RPMI7951 (cell line): Measurements from ENCODE around the gene YPEL1. TPM values are rescaled to one million over a fixed set of nuclear protein-coding genes. Genes with fewer than 3 reads are reported as not detected.
"Not testable (repeated sequence)": the region's sequence is repeated elsewhere in the genome, so short reads cannot be mapped to it uniquely, and the experiment has no call there.

Experiments used
- DNase-seq: peaks from one replicate; pipeline ENCODE4 v3.0.0-alpha.2; 2012; ENCODE audit warnings: low read depth
- total RNA-seq: library from RNA; depleted of rRNA; stranded (reverse); fragments of >200 nt; shearing (Covaris generic); gene quantifications from 2 replicates; pipeline ENCODE4 v1.2.3, GENCODE V29; 2014

YPEL1 gene
- total RNA-seq, 1 experiment from 2014 or later = 1.8 TPM

DNA sequence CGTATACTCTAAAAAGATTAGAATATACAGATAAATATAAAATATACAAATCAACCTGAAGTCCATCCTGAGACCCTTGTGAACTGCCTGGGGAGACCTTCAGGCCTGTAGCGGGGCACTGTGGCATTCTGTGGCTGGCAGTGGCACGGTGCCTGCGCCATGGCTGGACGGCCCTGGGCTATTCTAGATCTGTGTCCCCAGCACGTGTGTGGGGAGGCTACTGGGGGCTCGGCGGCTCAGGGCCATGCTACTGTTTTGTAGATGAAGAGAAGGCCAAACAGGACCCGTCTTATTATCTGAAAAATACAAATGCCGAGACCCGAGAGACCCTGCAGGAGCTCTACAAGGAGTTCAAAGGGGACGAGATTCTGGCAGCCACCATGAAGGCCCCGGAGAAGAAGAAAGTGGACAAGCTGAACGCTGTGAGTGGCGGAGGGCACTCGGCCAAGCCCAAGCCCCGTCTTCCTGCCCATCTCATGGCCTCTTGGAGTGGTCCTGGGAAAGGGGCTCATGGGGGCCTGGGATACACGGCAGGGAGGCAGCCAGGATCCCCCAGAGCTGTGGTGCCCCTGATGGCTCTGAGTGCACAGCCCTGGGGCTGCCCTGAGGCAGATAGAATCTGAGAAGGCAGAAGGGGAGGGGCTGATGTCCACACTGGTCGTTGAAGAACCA lies 51.0 kb downstream of the YPEL1 start:
- no peak for DNase-seq

DNA sequence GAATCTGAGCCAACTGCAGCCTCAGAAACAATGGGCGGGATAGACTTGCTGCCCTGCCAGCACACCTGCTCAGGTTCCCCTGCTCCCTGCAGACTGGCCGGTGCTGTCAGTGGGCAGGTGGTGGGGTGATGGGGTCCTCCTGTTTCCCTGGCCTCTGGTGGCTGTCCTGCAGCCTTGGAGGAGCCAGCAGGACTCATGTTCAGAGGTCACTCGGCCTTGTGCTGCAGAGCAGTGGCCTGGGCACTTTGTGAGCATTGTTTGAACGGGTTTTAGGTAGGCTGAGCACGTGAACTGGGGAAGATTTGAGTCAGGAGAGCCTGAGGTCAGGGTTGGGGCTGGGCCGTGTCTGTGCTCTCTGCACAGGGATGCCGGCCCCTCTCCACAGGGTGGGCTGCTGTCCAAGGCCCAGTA lies 52.2 kb downstream of the YPEL1 start:
- DNase-seq = no peak

DNA sequence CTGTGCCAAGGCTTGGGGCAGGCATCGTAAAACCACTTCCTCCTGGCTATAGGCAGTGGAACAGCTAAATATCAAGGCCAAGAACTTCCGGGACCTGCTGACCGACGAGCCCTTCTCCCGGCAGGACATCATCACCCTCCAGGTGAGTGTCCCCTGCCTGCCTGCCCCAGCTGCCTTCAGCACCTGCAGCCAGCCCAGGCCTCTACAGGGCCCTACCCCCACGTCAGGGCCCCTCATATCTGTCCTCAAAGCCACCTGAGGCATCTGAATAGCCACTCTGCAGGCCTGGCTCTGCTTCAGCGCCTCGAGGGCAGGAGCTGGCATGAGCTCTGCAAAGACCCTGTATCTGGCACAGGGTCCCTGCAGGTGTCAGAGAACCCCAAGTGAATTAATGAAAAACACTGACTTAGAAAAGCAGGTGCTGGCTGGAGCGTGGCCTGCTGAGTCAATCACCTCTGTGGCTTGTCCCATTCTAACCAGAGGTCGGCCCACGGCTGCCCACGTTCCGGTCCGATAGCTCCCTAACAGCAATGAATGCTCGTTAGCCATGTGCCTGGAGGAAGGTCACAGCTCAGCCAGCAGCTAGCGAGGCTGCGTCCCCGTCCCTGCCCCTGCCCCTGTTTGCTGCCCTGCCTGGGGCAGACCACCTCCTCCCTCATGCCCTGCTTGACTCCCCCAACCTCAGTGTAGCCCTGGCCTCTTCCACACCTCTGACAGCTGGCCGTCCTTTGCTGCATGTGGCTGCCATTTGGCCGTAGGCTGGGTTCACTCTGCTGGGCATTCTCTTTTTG lies 53.0 kb downstream of the YPEL1 start:
- DNase-seq = no peak

DNA sequence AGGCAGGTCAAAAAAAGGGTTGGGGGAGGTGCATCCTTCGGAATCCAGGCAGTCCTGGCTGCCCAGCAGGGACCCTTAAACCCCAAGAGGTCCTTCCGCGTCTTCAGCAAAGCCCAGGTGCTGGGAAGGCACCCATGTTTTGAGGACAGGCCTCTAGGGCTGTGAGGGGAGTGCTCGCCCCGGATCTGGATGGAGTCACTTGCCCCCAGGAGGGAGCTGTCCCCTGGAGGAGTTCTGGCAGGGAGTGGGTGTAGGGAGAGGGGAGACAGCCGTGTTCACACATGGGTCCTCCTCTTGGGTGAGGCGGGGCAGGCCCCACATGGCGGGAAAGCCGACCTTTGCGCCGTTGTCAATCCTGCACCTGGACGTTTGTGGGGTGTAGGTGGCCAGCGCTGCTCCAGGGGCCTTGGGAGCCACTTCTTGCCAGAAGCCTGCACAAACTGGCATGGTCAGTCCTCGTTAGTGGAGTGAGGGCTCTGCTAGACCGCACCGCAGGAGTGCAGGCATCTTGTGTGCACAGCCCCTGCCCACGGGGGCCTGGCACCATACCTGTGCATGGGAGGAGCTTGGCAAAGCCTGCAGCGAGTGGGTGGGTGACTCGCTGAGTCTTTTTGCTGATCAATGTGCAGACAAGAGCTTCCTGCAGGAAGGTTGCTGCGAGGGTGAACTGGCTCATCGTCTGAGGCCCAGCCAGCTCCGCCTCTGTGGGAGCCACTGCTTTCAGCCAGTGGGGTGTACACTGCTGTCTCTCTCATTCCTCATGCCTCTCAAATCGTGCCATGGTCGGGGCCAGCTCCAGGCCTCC lies 53.8 kb downstream of the YPEL1 start:
- DNase-seq = no peak

DNA sequence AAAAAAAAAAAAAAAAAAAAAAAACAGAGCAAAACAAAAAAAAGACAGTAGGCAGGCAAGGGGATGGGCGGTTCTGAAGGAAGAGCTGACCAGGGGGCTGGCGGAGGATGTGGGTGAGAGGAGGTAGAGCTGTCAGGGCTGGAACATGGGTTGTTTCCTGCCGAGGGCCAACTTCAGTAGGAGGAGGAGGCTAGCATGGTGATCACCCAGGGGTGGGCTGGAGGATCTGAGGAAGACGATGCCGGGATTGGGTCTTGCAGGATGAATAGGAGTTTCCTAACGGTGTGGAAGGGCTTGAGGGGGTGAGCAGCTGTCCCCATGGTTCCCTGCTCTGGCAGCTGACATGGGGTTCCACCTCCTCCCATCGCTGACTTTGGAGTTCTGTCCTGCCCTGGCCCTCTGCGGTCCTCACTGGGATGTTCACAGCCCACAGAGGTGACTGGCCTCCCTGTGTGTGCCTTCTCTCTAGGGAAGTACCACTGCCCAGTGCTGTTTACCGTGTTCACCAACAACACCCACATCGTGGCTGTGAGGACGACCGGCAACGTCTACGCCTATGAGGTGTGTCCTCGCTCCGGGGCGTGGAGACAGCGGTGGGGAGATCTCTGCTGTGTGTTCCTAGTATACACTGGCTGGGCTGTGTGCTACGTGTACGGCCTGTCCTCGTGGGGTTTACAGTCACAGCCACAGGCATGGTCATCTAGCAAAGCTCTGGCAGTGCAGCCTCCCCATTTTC lies 54.6 kb downstream of the YPEL1 start:
- DNase-seq = no peak

DNA sequence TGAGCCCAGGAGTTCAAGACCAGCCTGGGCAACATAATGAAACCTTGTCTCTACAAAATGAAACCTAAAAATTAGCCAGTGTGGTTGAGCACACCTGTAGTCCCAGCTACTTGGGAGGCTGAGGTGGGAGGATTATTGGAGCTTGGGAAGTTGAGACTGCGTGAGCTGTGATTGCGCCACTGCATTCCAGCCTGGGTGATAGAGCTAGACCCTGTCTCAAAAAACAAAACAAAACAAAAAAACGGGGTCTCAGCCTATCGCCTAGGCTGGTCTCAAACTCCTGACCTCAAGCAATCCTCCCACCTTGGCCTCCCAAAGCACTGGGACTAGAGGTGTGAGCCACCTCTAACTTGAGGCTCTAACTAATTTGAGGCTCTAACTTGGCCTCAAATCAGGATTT lies 56.2 kb downstream of the YPEL1 start:
- DNase-seq = no peak

DNA sequence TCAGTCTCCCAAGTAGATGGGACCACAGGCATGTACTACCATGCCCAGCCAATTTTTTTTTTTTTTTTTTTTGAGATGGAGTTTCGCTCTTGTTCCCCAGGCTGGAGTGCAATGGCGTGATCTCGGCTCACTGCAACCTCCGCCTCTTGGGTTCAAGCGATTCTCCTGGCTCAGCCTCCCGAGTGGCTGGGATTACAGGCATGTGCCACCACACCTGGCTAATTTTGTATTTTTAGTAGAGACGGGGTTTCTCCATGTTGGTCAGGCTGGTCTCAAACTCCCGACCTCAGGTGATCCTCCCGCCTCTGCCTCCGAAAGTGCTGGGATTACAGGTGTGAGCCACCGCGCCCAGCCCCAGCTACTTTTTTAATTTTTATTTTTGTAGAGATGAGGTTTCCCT lies 56.8 kb downstream of the YPEL1 start:
- not testable (repeated sequence) for DNase-seq

DNA sequence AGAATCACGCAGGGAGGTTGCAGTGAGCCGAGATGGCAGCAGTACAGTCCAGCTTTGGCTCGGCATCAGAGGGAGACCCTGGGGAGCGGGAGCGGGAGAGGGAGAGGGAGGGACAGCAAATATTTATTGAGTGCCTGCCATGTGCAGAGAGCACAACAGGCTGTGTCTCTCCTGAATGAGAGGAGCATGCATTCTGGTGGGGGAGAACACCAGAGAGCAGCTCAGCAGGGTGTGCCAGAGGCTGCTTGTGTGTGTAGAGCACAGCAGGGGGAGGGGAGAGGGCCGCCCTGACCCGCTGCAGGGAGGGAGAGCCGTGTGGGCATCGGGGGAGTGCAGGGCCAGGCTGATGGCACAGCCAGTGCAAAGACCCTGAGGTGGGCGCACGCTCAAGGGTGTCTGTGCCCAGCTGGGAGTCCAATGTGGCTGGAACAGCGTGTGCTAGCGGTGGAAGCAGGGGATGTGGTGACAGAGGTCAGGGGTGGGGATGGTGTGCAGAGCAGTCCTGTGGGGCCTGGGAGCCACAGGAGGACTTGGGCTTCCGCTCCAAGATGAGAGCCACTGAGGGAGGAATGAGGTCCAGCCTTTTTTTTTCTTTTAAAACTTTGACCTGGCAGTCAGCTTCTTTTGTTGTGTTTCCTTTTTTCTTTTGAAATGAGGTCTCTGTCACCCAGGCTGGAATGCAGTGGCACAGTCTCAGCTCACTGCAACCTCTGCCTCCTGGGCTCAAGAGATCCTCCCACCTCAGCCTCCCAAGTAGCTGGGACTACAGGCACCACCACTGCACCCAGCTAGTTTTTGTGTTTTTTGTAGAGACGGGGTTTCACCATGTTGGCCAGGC lies 57.8 kb downstream of the YPEL1 start:
- no peak for DNase-seq

DNA sequence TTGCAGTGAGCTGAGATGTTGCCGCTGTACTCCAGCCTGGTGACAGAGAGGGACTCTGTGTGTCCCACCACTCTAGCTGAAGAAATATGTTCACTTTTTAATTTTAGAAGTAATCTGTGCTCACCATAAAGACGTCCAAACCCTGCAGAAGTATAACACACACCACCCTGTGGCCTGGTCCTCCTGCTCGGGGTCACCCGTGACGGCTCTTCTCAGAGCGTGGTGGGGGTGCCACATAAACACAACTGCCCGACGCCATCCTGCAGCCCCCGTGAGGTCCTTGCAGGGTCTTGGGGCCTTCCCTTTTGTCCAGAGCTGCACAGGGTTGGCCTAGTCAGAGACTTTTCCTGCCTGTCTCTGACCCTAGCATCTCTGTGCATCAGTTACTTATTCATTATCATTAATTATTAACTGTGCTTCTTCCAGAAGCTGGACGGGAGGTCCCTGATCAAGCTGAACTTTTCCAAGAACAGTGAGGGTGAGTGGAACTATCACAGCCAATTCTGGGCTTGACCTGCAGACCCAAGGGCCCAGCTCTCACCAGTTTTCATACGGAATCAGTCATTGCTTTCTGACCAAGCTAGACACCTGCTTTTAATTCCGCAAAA lies 60.9 kb downstream of the YPEL1 start:
- DNase-seq = no peak

DNA sequence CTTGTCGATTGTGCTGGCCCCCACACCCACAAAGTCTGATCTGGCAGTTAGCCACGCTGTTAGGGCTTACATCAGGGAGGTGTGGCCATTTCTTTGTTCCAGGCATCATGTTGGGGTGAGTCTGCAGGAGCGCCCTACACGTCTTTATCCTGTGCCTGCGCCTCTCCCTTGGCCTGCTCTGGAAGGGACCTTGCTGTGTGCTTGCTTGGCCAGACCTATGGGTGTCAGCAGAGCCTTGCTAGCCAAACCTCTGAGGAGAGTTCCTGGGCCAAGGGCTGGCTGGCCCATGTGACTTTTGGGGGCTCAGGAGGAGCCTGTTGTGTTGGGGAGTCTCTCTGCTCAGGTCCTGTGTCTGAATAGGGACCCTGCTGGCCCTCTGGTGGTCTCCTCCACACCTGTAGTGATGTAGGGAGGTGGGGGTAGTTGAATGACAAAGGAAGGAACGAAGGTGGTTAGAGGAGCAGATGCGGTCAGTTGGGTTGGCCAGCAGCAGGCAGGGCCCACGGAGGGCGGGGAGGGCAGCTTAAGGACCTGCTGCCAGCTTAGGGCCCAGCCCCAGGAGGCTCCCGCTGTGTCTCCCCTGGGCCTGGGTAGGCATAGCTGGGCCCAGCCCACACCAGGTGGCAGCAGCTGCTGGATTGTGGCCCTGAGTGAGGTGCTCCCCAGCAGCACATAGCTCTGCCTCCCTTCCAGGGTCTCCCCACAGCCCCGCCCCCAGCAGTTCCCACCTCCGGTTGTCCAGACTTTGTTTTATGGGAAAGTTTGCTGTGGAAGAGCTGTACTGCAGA lies 61.9 kb downstream of the YPEL1 start:
- no peak for DNase-seq

DNA sequence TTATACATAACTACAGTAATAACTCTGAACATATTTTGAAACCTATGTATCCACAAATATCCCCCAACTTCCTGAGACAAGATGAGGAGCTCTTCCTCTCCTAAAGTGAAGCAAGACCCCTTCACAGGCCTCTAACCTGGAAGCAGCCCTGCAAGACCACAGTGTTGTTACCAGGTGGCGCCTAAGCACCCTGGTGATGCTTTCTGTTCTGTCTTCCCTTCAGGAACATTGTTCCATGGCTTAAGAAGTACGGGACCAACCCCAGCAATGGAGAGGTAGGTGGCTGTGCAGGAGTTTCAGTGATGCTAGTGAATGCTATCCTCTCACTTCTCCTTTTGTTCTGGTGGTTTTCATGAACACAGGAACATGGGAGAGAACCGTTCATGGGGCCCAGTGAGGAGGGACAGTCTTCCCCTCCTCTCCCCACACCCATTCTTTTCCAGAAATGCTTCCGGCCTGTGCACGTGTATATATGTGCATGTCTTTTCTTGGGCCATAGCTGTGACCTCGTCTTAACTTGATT lies 63.4 kb downstream of the YPEL1 start:
- DNase-seq = no peak

DNA sequence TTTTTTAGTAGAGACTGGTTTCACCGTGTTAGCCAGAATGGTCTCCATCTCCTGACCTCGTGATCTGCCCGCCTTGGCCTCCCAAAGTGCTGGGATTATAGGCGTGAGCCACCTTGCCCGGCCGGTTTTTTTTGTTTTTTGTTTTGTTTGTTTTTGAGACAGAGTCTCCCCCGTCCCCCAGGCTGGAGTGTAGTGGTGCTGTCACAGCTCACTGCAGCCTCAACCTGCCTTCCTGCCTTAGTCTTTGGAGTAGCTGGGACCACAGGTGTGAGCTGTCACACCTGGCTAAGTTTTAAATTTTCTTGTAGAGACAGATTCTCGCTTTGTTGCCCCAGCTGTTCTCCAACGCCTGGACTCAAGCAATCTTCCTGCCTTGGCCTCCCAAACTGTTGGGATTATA lies 66.6 kb downstream of the YPEL1 start:
- DNase-seq = no peak

DNA sequence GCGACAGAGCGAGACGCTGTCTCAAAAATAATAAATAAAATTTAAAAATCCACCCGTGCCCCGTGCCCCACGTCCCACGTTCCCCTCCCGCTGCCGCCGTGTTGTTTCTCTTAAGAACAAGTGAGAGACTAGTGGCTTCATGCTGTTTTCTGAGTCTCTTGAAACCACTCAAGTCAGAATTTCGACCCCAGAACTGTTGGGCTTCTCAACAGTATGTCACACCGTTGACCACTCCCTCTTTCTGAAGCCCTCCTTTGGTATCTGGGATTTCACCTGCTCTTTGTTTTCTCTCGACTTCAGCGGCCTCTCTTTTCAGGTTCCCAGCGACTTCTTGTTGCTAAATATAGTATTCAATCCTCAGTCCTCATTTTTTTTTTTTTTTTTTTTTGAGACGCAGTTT lies 68.8 kb downstream of the YPEL1 start:
- no peak for DNase-seq

DNA sequence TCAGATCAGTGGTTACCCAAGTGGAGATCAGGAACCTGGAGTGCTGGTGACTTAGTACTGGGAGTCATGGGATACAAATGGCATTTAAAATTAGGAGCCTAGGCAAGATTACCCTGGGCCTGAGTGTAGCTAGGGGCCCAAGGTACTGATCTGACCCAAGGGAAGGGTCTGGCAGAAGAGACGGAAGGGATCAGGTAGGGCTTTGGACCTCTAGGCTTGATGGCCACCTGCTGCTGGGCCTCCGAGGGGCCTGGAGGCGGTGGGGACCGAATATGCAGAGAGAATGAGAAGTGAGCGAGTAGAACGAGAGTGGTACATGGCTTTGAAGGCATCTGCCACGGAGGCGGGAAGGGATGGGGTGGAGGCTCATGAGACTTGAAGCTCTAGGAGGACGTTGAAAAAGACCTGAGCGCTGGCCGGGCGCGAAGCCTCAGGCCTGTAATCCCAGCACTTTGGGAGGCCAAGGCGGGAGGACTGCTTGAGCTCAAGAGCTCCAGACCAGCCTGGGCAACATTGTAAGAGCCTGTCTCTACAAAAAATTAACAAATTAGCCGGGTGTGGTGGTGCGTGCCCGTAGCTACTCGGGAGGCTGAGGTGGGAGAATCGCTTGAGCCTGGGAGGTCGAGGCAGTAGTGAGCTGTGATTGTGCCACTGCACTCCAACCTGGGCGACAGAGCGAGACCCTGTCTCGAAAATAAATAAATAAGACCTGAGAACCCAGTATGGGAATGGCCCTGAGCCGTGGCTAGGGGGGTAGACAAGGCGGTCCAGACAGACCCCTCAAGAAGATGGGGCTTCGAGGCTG lies 70.3 kb downstream of the YPEL1 start:
- DNase-seq = no peak

DNA sequence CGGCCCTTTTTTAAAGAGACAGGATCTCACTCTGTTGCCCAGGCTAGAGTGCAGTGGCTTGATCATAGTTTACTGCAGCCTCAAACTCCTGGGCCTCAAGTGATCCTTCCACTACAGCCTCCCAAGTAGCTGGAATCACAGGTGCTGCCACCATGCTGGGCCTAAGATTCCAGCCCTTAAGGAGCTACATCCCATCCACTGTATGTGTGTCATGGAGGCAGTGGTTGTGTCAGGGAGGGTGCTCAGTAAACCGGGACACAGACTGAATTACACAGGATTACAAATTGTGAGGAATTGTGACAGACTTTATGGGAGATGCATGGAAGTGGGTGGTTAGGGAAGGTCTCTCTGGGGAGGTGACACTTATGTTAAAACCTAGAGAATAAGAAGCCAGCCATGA lies 71.9 kb downstream of the YPEL1 start:
- no peak for DNase-seq

DNA sequence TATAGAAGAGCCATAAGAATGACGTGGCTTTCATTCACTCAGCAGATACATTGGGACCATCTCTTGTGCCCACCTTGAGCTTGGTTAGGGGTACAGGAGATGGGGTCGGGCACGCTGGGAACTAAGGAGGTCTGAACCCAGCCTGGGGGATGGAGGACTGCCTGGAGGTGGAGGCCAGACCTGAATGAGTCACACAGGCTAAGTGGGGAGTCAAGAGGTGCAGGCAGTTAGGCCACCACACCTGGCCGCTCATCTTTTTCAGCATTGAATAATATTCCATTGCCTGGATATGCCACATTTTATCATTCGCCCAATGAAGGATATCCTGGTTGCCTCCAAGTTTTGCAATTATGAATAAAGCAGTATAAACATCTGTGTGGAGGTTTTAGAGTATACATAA lies 73.6 kb downstream of the YPEL1 start:
- DNase-seq = no peak

DNA sequence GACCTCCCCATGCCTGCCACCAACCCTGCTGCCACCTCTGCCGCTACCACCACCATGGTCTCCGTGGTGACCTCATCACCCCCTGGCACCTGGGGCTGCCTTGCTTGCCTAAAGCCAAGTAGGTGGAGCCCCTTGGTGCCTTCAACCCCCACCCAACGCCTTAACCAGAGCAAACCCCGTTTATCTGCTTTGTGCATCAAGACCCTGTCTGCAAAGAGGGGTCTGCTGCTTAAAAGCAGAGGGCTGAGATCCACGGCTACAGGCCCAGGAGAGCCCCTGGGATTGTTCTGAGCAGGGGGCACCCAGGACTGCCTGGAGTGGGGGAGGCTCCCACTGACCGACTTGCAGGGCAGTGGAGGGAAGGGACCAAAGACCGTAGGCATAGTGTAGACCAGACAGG lies 74.7 kb downstream of the YPEL1 start:
- DNase-seq = no peak

DNA sequence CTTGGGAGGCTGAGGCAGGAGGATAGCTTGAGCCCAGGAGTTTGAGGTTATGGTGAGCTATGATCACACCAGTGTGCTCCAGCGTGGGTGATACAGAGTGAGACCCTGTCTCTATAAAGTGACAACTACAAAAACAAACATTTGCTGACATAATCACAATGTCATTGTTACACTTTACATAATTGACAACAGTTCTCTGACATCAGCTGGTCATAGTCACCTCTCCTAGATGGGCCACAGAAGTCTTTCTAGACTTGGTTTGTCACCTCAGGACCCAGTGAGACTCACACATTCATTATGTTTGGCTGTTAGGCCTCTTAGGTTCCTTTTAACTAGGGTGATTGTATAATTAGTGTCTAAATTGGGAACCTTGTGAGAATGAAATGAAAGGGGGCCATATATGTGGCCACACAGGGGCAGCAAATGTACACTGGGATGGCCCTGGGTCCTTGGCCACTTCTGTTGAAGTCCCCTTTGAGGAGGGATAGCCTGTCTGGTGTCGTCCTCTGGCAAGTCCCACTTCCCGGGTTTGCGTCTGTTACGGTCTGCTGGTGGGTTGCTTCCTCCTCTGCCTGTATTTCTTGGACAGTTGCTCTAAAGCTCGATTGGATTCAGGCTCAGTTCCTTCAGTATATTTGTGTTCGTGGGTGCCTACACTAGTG lies 75.6 kb downstream of the YPEL1 start:
- DNase-seq = no peak
